Stimulated activated CD8-positive, alpha-beta memory T cell treated with anti-CD3 and anti-CD28 coated beads, Interleukin-7, amount 100 ng/mL, for 48 hours (primary cell): ENCODE data around the gene C12orf42.

Experiments
- DNase-seq, 2 donors: peaks; one replicate each; pipeline ENCODE4 v3.0.0-alpha.2; 2020; ENCODE audit warnings: low read depth in 1 of 2; ENCODE audit errors: extremely low read depth in 1 of 2

C12orf42 gene

DNA sequence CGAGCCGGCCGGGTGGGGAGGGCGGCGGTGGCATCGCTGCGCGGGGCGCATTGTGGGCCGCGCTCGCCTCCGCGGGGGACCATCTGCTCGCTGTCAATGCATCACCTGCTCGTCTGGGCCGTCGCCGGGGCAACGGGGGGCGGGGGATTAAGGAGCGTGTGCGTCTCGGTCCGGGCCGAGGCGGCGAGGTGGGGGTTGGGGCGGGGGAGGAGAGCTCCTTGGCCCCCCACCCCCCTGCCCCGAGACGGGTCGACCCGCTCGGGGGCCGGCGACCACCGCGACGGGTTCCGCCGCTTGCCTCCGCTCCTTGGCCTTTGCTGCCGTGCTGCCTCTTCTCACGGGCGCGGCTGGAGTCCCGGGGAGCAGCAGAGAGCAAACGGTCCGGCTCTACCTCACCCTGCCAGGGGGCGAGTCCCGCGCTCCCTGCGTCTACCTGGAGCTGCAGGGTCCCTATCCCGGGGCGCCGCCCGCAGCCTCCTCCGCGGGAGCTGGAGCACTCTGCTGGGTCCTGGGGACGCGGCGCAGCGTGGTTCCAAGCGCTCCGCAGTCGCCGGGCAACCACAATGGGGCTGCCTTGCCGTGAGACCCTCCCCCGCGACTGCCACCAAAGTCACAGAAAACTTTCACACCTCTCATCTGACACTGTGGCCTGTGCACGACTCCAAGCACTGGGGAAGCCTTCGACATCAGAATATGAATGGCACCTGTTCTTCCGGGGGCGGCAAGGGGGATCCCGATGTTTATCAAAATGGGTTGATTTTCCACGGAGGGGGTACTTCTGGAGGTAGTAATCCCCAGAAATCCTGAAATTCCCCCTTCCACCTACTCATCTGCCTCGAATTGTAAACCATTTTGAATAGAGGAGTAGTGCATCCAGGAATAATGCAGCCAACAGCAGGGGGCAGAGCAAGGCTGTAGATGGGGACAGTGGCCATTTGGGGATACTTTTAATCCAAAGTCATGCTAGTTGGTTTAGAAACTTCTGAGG lies at the start of gene C12orf42:
C12orf42 (minus strand) TSS at position 500 of the 988 bp plus-strand sequence. CDS start 17,542 bp downstream, outside the sequence.
- peak; percentile 9 to 22 for DNase-seq

DNA sequence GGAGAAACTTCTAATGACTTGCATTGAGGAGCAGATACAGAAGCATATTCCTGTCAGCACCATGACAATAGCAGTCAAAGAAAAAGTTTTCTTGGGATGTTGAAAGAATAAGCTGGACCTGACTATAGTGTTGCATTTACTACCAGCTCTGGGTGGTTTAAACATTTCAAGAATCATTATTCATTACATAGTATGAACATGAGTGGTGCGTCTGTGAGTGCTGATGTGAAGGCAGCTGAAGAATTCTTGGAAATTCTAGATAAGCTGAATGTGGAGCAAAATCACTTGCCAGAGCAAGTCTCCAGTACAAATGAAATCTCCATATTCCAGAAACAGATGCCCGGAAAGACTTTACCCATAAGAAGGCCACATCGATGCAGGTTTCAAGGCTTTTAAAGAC lies 46.3 kb upstream of the C12orf42 start:
- no peak for DNase-seq

DNA sequence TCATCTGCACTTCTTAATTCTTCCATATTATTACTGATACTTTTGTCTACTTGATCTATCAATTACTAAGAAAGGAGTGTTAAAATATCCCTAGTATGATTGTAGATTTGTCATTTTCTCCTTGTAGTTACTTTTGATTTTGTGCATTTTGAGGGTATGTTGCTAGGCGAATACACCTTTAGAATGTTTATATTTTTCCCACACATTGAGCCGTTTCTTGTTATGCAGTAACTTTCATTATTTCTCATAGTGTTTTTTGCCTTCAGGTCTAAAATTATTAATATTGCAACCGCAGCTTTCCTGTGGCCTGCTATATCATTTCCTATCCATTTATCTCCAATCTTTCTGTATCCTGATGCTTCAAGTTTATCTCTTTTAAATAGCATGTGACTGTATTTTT lies 44.6 kb upstream of the C12orf42 start:
- no peak for DNase-seq

DNA sequence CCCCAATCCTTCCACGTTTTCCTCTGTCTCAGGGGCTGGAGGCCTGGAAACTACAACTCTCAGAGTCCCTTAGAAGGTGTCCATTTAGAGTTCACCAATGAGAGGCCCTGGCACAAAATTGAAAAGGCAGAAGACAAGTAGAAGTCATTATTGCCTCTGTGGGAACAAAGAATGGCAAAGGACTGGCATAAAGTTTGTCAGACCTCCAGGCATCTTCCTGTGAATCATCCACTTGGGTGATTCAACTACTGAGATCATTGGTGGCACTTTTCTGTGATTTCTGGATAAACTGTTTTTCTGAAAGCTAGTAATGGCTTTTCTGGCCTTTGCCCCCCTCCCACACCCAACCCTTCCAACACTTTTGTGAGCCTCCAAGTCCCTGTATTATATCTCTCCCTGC lies 42.6 kb upstream of the C12orf42 start:
- no peak for DNase-seq

- no peak for DNase-seq
Observed at GRCh38 chr12:103530307-103531066, 34.7 kb upstream of the C12orf42 start.

- no peak for DNase-seq
Observed at GRCh38 chr12:103529306-103529705, 33.5 kb upstream of the C12orf42 start.

DNA sequence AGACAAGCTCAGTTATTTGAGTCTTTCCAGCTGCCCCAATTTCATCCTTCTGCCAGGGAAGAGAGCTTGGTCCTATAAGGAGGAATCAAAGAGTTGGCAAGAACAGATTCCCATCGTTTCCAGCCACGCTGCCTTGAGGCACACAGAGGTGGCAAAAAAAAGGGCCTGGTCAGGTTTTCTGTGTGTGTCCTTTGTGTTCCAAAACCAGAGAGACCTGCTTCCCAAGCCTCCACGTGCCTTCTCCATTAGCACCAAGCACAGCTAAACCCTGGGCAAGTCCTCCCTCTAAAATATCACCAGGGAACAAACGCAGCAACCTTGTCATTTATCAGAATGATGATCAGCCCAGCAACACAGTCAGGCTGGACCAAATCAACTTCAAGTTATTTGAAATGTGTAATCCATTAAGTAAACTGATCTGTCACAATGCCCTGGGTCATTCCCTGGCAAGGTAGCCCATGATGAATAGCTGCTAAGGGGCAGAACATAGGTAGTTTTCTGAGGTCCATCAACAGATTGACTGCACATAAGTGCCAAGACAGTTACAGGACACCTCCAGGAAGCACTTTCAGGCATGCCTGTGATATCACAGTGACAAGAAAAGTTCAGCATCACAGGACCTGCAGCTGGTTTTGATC lies 28.6 kb upstream of the C12orf42 start:
- DNase-seq = no peak

DNA sequence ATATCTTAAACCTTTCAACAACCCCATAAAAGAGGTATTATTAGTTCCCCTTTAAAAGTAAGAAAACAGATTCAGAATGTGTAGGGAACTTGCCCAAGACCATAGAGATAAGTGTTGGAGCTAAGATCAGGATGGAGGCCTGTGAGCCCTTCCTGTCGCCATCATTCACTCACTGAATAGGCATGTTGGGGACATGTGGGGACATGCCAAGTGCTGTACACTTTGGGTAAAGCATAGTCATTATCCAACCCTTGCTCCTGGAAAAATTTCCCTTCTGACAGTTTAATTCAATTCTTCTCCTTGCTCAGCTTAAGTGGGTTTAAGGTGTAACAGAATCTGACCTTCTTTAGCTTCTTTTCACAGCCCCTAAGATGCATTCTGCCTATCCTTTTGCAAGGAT lies 28.0 kb upstream of the C12orf42 start:
- DNase-seq = no peak

DNA sequence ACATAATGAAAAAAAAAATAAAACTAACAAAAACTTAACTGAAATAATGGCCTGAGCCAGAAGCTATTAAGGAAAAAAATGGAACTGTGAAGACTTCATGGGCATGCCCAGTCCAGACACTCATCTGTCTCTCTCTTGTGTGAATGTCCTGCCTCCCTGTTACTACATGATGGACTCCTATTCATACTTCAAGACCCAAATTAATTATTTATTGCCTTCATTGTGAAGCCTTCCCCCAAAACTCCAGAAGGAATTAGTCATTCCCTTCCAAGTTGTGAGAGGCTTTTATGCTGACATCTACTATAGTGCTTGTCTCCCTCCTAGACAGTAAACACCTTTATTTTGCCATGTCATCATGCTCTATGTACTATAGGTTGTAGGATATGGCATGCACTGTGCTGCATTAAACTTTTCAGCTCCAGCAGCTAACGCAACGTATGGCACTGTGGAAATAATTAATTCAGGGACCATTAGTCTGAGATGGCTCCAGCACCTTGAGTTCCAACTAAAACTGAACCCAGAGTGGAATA lies 25.0 kb upstream of the C12orf42 start:
- no peak for DNase-seq

DNA sequence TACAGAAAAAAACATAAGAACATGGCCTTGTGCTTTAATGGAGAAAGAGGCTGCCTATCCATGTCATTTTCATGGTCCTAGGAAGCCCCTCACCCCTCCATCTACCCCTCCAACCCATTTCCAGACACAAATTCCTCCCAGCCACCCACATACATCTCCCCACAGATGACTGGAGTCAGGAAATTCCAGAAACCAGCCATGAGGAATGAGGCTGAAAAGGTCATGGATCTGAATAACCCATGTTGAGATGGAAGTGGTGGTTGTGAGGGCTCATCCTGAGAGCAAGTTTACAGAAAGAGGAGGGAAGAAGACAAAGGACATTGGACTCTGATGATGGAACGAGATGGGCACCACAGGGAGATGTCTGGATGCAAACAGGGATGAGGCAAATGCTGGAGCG lies 23.9 kb upstream of the C12orf42 start:
- no peak for DNase-seq

- no peak for DNase-seq
Observed at GRCh38 chr12:103518899-103519298, 23.1 kb upstream of the C12orf42 start.

DNA sequence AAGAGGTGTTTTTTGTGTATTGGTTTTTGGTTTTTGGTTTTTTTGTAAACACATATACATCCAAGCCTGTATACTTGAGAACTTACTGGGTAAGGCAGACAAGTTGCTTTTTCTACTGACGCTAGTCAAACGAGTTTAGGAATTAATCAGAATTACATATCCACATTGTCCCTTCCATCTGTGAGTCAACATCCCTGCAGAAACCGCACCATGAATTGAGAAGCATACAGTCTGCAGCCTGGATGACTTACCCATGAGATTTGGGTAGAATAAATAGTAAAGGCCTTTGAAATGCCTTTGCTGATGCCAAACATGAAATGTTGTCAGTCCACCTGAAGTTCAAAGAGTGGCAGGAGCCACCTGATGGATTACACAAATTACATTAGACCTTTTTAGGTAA lies 21.4 kb upstream of the C12orf42 start:
- DNase-seq = no peak

DNA sequence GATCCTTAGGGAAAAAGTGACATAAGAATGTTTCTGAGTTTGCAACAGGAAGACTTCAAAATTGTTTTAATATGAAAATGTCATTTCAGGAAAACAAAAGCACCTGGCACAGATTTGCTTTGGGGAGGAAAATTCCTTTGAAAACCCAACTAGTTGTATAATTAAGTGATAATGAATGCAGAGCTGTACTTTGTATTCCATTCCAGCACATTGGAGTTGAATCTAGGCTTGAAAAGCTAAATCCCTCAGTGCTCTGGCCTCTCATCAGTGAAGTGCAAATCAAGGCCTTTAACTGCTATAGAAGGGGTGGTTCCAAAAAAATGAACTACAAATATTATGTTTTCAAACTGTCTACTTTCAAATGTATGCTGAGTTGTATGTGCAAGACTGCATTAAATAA lies 19.6 kb upstream of the C12orf42 start:
- no peak for DNase-seq

- no peak for DNase-seq
Observed at GRCh38 chr12:103513875-103514274, 18.1 kb upstream of the C12orf42 start.

GRCh38 chr12:103505371-103506236 lies 9.8 kb upstream of the C12orf42 start:
- DNase-seq = peak; percentile 40 to 71

GRCh38 chr12:103504606-103505005 lies 8.8 kb upstream of the C12orf42 start:
- no peak for DNase-seq

DNA sequence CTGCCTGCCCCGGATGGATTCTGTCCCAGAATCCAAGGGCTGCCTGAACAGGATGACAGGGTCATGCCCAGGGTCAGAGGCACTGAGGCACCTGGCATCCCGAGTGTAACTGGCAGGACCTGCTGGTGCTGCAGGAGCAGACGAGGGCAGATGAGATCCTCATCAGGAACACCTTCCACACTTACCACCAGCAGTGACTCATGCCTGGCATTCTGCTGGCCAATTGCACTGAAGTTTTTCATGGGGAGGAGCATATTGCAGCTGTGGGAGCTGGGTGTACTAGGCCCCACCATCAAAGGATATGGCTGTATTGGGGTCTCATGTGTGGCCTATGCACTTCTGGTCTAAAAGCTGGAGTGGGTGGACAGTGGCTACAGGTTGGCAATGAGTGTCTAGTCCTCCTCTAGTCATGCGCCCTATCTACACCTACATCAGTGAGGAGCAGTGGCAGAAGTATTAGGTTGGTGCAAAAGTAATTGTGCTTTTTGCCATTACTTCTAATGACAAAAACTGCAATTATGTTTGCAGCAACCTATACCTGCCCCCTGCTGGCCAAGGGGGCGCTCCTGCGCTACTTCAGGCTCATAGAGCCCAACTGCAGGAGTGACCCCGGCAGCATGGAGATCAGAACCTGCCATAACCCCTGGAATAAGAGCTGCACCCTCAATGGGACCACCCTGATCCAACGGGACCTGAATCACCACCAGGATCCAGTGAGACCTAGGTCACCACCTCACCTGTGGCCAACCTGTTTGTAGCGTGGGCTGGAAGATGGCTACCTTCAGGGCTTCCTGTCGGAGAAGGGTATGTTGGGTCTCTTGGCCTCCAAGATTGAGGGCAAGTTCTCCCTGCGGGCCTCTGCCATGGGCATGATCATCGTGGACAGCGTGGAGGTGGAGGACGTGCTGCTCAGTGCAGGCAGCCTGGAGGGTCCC lies 8.0 kb upstream of the C12orf42 start:
- DNase-seq = peak in 1 of 2 donors; percentile 18

- no peak for DNase-seq
Observed at GRCh38 chr12:103501447-103501846, 5.7 kb upstream of the C12orf42 start.

DNA sequence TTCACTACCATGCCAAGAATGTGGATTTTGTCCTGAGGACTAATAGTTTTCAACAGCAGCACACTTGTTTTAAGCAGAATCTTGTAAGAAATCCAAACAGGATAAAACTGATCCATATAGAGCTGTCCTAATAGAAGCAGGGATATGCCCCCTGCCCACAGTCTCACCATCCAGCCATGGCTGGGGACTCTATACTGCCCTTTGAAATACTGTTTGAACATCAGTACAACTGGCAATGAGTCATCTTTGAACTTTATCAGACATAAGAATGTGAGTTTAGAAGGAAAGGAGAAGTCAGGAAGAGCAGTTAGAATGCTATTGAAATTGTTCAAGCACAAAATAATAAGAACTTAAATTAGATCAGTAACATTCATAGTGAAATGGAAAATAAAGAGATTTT lies 3.8 kb upstream of the C12orf42 start:
- no peak for DNase-seq
